ENCODE data around the gene CACNA1B.
A peak's percentile ranks its signal among the peaks of the same experiment; 100 is the strongest.
"Not testable (repeated sequence)": the region's sequence is repeated elsewhere in the genome, so short reads cannot be mapped to it uniquely, and the experiment has no call there.

Gene CACNA1B

GRCh38 chr9:137865581-137866145 lies 11.9 kb upstream of the CACNA1B start:
- no peak for DNase-seq (ENCODE audit: low read depth in 2 of 2)

DNA sequence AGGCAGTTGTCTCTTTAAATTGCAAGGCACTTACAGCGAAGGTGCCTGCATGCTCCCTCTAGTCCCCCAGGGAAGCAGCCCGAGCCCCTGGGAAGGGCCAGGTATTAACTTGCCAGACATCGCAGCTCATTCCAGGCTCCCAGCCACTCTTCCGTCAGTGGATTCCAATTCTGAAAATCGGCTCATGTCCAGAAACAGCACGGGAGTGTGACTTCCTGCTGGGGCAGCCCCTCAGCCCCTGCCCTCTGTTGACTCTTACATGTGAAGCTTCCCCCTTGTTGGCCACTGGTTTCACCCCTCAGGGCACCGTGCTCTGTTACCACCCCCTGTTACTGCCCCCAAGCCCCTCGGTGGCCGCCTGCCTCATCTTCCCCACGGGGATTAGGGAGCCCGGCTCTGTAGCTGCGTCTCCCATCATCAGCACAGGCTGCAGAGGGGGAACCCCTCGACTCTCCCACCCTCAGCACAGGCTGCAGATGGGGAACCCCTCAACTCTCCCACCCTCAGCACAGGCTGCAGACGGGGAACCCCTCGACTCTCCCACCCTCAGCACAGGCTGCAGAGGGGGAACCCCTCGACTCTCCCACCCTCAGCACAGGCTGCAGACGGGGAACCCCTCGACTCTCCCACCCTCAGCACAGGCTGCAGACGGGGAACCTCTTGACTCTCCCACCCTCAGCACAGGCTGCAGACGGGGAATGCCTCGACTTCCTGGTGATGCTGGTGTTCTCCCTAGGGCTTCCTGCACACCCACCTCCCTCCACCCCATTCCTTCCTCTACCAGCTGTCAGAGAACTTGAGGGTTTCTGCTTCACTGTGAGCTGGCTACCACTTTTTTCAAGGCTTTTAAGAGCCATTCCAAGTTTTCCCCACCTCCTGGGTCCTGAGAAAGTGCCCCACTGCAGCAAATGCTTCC lies 11.1 kb upstream of the CACNA1B start:
- no peak for DNase-seq (ENCODE audit: low read depth in 2 of 2)

GRCh38 chr9:137870432-137870831 lies 7.2 kb upstream of the CACNA1B start:
- DNase-seq (ENCODE audit: low read depth in 2 of 2) = no peak

DNA sequence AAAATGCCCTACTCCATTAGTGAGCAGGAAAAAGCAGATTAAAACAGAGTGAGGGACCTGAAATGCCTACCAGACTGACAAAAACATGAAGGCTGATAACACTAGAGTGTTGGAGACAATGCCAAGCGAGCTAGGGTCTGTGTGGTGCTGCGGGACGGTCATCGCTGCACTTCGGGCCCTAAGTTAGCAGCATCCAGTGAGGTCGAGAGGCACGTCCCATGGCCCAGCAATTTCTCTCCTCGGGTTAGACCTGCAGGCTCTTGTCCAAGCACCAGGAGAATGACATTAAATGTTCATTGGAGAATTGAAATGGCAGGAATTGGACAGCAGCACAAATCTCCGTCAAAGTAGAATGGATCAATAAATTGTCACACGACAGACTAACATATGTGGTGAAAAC lies 5.3 kb upstream of the CACNA1B start:
- DNase-seq (ENCODE audit: low read depth in 2 of 2) = no peak

DNA sequence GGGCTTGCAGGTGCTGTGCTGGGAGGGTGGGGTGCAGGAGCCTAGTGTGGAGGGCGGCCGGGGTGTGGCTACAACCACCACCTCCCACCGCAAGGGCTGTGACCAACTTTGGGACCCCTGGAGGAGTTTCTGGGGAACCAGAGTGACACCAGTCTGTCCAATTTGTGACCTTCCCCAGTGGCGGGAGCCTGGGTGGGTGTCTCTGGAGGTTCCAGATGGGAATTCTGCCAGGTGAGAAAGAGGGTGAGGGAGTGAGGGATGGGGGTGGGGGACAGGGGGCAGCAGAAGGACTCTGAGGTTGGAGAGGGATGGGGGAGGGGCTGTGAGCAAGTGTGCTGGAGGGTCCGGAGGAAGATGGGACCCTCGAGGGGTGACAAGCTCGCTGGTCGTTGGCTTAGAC lies 4.2 kb upstream of the CACNA1B start:
- DNase-seq (ENCODE audit: low read depth in 2 of 2) = no peak

DNA sequence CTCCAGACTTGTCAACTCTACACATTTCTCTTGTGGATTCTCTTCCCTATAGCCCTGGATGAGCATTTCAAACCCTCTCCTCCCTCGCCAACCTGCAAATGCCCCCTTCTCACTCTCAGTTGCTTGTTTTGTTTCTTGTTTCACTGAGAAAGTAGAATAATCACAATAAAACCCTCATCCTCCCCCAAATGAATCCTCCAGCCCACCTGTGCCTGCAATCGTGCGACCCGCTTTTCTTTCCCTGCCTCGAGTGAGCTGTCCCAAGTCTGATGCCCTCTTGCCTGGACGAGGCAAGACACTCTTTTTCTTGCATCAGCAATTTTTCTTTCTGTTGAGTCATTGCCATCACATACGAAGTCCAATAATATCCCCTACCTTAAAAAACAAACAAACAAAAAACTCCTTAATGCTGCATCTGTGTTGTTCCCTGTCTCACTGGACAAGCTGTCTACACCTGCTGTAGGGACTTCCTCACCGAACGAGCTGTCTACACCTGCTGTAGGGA lies 3.7 kb upstream of the CACNA1B start:
- no peak for DNase-seq (ENCODE audit: low read depth in 2 of 2)

GRCh38 chr9:137875354-137875753 lies 2.2 kb upstream of the CACNA1B start:
- no peak for DNase-seq (ENCODE audit: low read depth in 2 of 2)

- DNase-seq (ENCODE audit: low read depth in 2 of 2) = no peak
Observed at GRCh38 chr9:137875846-137876245, 1.7 kb upstream of the CACNA1B start.

DNA sequence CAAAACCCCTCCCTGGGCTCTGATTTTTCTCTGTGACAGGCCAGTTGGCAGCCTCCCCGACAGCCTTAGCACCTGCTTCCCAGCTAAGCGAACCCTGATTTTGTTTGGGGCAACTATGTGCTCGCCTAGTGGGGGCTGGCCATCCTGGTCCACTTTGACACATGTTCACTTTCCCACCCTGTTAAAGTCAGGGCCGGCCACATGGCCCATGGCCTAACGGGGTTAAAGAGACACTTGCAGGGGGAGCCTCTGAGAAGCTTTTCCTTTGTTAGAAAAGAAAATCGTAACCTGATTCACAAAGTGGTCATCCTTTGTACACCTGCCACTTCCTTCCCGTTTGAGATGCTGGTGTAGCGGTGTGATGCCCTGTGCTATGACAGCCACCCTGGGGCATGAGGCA lies 1.3 kb upstream of the CACNA1B start:
- no peak for DNase-seq (ENCODE audit: low read depth in 2 of 2)

GRCh38 chr9:137876781-137877386 lies 698 bp upstream of the CACNA1B start:
- DNase-seq (ENCODE audit: low read depth in 2 of 2) = no peak

DNA sequence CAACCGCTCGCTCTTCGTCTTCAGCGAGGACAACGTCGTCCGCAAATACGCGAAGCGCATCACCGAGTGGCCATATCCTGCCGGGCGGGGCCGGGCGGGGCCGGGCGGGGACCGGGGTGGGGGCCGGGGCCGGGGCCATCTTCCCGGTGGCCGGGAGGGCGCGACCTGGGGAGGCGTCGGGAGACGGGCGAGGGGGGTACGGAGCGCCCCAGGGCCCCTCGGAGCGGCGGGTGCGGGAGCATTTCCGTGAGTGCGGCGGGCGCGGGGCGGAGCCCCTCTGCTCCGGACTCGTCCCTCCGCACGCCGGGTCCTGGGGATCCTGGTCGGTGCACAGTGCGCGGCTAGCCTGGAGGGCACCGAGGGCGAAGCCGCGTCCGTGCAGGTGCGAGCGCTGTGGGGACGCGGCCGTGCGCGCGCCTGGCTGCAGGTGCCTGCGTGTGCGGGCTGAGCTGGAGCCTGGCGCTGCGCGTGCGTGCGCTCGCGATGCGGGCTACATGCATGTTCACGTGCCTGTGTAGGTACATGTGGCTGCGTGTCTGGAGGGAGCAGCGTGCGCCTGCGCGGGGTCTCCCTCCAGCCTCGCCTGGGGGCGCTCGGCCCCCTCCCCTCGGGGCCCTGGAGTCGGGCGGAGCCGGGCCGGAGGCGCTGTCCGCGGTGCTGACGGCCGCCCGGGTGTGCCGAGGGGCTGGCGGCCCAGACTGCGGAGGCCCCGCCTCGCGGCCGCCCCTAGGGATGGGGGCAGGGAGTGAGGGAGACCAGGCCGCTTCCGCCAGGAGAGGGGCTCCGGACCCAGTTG lies 762 bp downstream of the CACNA1B start:
- DNase-seq (ENCODE audit: low read depth in 2 of 2) = peak in 1 of 2 donors; percentile 9

DNA sequence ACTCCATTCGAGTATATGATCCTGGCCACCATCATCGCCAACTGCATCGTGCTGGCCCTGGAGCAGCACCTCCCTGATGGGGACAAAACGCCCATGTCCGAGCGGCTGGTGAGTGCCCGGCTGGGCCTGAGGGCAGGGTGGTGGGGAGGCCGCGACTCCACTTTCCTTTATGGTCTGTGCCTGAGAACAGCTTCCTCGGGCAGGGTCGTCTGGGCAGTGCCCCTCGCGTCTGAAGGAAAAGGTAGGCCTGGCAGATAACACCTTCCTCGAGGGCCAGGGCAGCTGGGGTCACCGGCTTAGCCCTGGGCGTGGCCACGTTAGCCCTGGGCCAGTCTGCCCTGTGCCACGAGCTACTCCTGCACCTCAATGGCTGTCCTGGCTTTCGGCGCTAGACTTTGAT lies 1.5 kb downstream of the CACNA1B start:
- DNase-seq (ENCODE audit: low read depth in 2 of 2) = no peak

DNA sequence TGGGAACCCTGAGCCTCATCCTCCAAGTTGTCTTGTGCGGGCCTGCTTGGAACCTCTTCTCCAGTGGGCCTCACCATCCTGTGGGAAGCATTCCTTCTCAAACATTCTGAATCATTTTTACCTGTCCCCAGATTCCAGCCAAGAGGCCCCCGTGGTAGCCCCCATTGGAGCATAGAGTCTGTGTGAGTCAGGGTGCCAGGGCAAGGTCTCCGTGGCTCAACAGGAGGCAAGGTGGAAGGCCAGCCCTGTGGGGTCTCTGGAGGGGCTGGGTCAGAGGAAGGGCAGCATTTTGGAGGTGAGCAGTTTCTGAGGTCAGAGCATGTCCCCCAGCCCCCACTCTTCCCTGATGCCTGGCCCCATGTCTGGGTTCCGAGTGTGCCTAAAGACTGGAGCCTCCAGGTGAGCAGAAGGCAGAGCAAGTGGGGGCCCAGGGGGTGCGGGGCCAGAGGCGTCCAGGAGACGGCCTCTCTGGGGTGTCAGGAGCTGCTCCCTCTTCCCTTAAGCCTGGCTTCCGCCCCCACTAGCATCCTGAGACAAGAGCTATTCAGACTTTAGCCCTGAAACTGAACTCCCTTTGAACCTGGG lies 2.1 kb downstream of the CACNA1B start:
- DNase-seq (ENCODE audit: low read depth in 2 of 2) = no peak

- no peak for DNase-seq (ENCODE audit: low read depth in 2 of 2)
Observed at GRCh38 chr9:137880160-137880975, 2.8 kb downstream of the CACNA1B start.

- no peak for DNase-seq (ENCODE audit: low read depth in 2 of 2)
Observed at GRCh38 chr9:137880976-137881530, 3.5 kb downstream of the CACNA1B start.

DNA sequence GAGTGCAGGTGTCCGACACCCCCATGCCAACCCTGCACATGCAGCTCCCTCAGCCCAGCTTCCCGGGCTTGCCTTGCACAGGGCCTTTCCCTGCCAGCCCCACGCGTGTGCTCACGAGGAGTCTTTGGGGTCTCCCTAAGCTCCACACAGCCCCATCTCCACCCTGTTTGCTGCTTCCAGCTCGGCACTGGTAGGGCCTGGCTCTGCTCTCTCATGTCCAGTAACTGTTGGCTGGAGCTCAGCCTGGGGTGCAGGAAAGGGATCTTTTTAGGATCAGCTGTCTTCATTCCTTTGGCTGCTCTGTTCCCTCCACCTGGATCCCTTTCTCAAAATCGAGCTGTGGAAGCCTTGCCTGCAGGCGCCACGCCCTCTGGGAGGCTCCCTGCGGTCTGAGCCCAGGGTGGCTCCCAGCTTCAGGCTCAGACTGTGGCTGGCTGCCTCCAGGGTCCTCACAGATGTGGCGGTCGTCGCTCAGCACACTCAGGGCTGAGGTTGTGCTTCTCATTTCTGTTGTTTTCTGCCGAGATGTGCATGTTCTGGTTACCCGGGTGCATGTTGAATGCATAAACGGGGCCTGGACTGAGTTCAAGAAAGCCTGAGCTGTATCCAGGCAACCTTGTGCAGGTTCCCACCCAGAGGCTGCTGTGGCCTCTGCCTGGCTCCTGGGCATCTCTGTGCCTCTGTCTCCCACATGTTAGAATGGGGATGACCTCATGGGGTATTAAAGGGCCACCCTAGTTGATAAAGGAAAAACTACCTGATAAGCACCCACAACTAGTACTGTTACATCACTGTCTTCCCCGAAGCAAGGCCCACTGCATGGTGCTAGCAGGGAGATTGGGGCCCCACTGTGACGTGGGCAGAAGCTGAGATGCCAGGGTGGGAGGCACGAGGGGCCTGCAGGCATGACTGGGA lies 4.3 kb downstream of the CACNA1B start:
- DNase-seq (ENCODE audit: low read depth in 2 of 2) = no peak

DNA sequence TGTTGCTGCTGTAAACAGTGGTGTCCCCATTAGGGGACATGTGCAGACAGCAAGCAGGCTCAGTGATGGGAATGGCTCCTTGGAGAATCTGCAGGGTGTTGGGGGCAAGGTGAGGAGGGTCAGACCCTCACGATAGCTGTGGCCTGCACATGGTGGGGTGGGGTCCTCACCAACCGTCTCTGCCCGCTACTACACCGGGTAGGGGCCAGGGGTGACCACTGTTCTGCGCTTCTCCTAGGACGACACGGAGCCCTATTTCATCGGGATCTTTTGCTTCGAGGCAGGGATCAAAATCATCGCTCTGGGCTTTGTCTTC lies 4.9 kb downstream of the CACNA1B start:
- no peak for DNase-seq (ENCODE audit: low read depth in 2 of 2)

DNA sequence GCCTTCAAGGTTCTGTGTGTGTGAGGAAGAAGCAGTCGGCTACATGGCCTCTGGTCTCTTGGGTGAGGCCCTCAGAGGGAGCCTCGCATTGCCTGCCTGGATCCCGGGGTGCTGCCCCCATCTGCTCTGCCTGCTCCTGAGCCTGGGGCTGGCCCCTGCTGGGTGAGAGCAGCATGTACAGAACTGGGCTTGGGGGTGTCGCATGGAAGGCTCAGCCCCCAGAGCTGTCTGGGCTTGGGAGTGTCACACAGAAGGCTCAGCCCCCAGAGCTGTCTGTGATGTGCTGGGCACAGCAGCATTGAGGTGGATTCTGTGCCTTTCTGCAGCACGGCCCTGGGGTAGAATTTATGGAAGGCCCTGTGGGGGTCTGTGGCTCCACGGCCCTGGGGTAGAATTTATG lies 6.4 kb downstream of the CACNA1B start:
- not testable (repeated sequence) for DNase-seq (ENCODE audit: low read depth in 2 of 2)

DNA sequence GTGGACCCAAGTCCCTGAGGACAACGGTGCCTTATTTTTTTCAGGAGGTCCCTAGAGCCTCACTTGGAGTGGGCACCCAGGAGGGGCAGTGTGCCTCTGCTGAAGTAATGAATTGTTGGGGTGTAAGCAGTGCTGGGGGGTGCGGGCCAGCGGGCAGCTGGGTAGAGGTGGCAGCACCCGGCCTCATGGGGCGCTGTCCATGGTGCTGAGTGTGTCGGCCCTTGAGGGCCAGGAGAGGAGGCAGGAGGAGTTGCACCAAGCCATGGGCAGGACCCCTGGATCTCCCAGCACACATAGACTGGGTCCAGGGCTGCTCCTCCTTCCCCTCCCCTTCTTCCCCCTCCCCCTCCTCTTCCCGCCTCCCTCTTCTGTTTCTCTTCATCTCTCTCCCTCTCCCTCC lies 7.0 kb downstream of the CACNA1B start:
- DNase-seq (ENCODE audit: low read depth in 2 of 2) = not testable (repeated sequence)
